HEK293 (cell line): ENCODE data around the gene AQP1.

Experiments used
- BCL11A ChIP-seq: fragments of 450-650 bp; formaldehyde crosslinking; IDR thresholded peaks from 2 replicates; pipeline ENCODE4 v1.5.1; 2016; ENCODE audit warnings: low read depth, missing biosample characterization, missing genetic modification characterization
- CTCF ChIP-seq: fragments of 450-650 bp; formaldehyde crosslinking; IDR thresholded peaks from 2 replicates; pipeline ENCODE4 v1.5.1; 2016; ENCODE audit warnings: missing biosample characterization, missing genetic modification characterization
- SETDB1 ChIP-seq: IDR thresholded peaks from one replicate; pipeline ENCODE4 v1.6.1; 2017; ENCODE audit warnings: mild to moderate bottlenecking, low read length, moderate library complexity, mixed read lengths; ENCODE audit not compliant: insufficient read length
- SP3 ChIP-seq: fragments of 450-650 bp; formaldehyde crosslinking; IDR thresholded peaks from 2 replicates; pipeline ENCODE4 v1.5.1; 2016; ENCODE audit warnings: missing biosample characterization, missing genetic modification characterization
- ZBTB21 ChIP-seq: fragments of 450-650 bp; formaldehyde crosslinking; IDR thresholded peaks from 2 replicates; pipeline ENCODE4 v1.5.1; 2017; ENCODE audit warnings: missing biosample characterization, missing genetic modification characterization
- ZBTB26 ChIP-seq: fragments of 450-650 bp; formaldehyde crosslinking; optimal IDR thresholded peaks from 2 replicates; pipeline ENCODE3; 2016; ENCODE audit warnings: missing biosample characterization, mild to moderate bottlenecking, missing genetic modification characterization
- ZBTB44 ChIP-seq: fragments of 450-650 bp; IDR thresholded peaks from 2 replicates; pipeline ENCODE4 v1.5.1; 2018; ENCODE audit warnings: missing biosample characterization, mild to moderate bottlenecking, missing genetic modification characterization
- ZNF184 ChIP-seq: fragments of 450-650 bp; IDR thresholded peaks from 2 replicates; pipeline ENCODE4 v1.5.1; 2018; ENCODE audit warnings: missing biosample characterization, mild to moderate bottlenecking, missing genetic modification characterization
- ZNF274 ChIP-seq, 2 experiments: fragments of 200-500 bp in 1 of 2; fragments of 450-650 bp in 1 of 2; sonication (Bioruptor generic) in 1 of 2; formaldehyde crosslinking in 1 of 2; IDR thresholded peaks; 2 replicates each; pipeline versions ENCODE4 v1.5.1 to v1.6.1; 2014 to 2016; ENCODE audit warnings: borderline replicate concordance in 1 of 2, inconsistent platforms in 1 of 2, low read length in 1 of 2, missing biosample characterization in 1 of 2, missing genetic modification characterization in 1 of 2
- ZNF341 ChIP-seq: fragments of 450-650 bp; formaldehyde crosslinking; IDR thresholded peaks from 2 replicates; pipeline ENCODE4; 2016; ENCODE audit warnings: low read depth, missing biosample characterization, missing genetic modification characterization
- ZNF561 ChIP-seq: fragments of 450-650 bp; IDR thresholded peaks from 2 replicates; pipeline ENCODE4 v1.5.1; 2018; ENCODE audit warnings: missing biosample characterization, missing genetic modification characterization, borderline replicate concordance
- ZNF707 ChIP-seq: fragments of 450-650 bp; formaldehyde crosslinking; IDR thresholded peaks from 2 replicates; pipeline ENCODE4 v1.5.1; 2016; ENCODE audit warnings: missing biosample characterization, missing genetic modification characterization

DNA sequence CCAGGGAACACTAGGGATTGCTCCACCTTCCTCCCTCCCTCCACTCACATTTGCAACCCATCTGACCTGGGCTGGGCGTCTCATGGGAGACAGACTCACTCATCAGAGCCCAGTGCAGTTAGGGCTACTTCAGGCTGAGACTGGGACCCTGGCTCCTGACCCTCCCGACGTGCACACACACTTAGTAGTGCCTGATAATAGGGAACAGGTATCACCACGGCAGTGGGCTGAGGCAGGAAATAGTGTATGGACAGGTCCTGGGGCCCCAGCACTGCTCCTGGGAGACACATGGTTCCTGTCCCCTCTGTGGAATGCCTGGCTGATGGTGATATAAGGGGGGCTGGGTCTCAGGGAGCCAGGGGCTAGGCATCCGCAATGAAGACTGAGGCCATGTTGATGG, 14.3 kb downstream of the AQP1 start:
- TF ChIP-seq CTCF (tag by site-specific recombination) (no peak), BCL11A (tag by site-specific recombination) (no peak), ZBTB21 (no peak), ZNF707 (tag by site-specific recombination) (no peak), ZBTB44 (tag by site-specific recombination) (no peak), ZBTB26 (no peak), ZNF184 (no peak), SP3 (tag by site-specific recombination) (no peak), ZNF341 (tag by site-specific recombination) (no peak), ZNF274 (IDR thresholded peaks at IDR 0.05; ENCODE audit: low read length) (no peak), ZNF274 (tag by site-specific recombination; IDR thresholded peaks at IDR 0.05; ENCODE audit: borderline replicate concordance) (no peak), SETDB1 (no peak), ZNF561 (tag by site-specific recombination) (no peak)
